HL-60 (cell line): ENCODE results near the gene PPM1H.

Source experiments
- CTCF ChIP-seq: IDR thresholded peaks from one replicate; pipeline ENCODE4 v1.5.1; 2011; ENCODE audit warnings: low read length, control low read depth, inconsistent platforms; ENCODE audit not compliant: insufficient read depth
- GABPA ChIP-seq: IDR thresholded peaks from 2 replicates; pipeline ENCODE4 v1.6.1; 2012; ENCODE audit warnings: low read depth
- POLR2AphosphoS5 ChIP-seq: IDR thresholded peaks from 2 replicates; pipeline ENCODE4 v1.6.1; 2012; ENCODE audit warnings: low read depth
- REST ChIP-seq: IDR thresholded peaks from 2 replicates; pipeline ENCODE4 v1.6.1; 2012; ENCODE audit warnings: low read depth; ENCODE audit not compliant: insufficient replicate concordance

GRCh38 chr12:62656591-62657362, 278.2 kb downstream of the PPM1H start:
- TF ChIP-seq CTCF: no peak
- no peak for TF ChIP-seq GABPA
- no peak for TF ChIP-seq POLR2AphosphoS5
- no peak for TF ChIP-seq REST
